Stimulated activated CD4-positive, alpha-beta T cell treated with anti-CD3 and anti-CD28 coated beads, Interleukin-12 subunit alpha, Interleukin-12 subunit beta, amount 100 ng/mL, for 24 hours (primary cell): ENCODE results near the gene CFAP141.
"Not testable (repeated sequence)": the region's sequence is repeated elsewhere in the genome, so short reads cannot be mapped to it uniquely, and the experiment has no call there.

Experiments
- DNase-seq, 2 experiments: peaks; one replicate each; pipeline ENCODE4 v3.0.0-alpha.2; 2020; ENCODE audit warnings: low read depth in 2 of 2

The CFAP141 gene

GRCh38 chr1:154206196-154206595, at the start of gene CFAP141:
TSS of gene CFAP141 (minus strand) at chr1:154206333. CDS start at chr1:154206307, 26 bp downstream.
- no peak for DNase-seq

GRCh38 chr1:154253671-154254070, 47.5 kb upstream of the CFAP141 start:
- no peak for DNase-seq

GRCh38 chr1:154241703-154242351, 35.7 kb upstream of the CFAP141 start:
- DNase-seq = no peak

GRCh38 chr1:154240294-154240833, 34.2 kb upstream of the CFAP141 start:
- DNase-seq = no peak

GRCh38 chr1:154239491-154239890, 33.4 kb upstream of the CFAP141 start:
- no peak for DNase-seq

- no peak for DNase-seq
Measured at GRCh38 chr1:154237880-154238506, 31.9 kb upstream of the CFAP141 start.

GRCh38 chr1:154237435-154237834, 31.3 kb upstream of the CFAP141 start:
- no peak for DNase-seq

GRCh38 chr1:154236855-154237254, 30.7 kb upstream of the CFAP141 start:
- no peak for DNase-seq

- DNase-seq = not testable (repeated sequence)
Measured at GRCh38 chr1:154233127-154233526, 27.0 kb upstream of the CFAP141 start.

- not testable (repeated sequence) for DNase-seq
Measured at GRCh38 chr1:154231112-154231511, 25.0 kb upstream of the CFAP141 start.

- no peak for DNase-seq
Measured at GRCh38 chr1:154225370-154225769, 19.2 kb upstream of the CFAP141 start.

- DNase-seq = no peak
Measured at GRCh38 chr1:154223621-154224020, 17.5 kb upstream of the CFAP141 start.

- DNase-seq = no peak
Measured at GRCh38 chr1:154222918-154223317, 16.8 kb upstream of the CFAP141 start.

GRCh38 chr1:154222518-154222917, 16.4 kb upstream of the CFAP141 start:
- no peak for DNase-seq

- peak; percentile 43 to 51 for DNase-seq
Measured at GRCh38 chr1:154221278-154222001, 15.3 kb upstream of the CFAP141 start.

GRCh38 chr1:154220970-154221277, 14.8 kb upstream of the CFAP141 start:
- DNase-seq = no peak

- peak; percentile 98 for DNase-seq
Measured at GRCh38 chr1:154220071-154220969, 14.2 kb upstream of the CFAP141 start, which contains the start of gene UBAP2L. TSS of gene UBAP2L (plus strand) at chr1:154220955. CDS start at chr1:154225124, 4,169 bp downstream.

- DNase-seq = no peak
Measured at GRCh38 chr1:154219541-154219940, 13.4 kb upstream of the CFAP141 start.

GRCh38 chr1:154218545-154218944, 12.4 kb upstream of the CFAP141 start:
- DNase-seq = no peak

GRCh38 chr1:154213274-154213673, 7.1 kb upstream of the CFAP141 start:
- DNase-seq = no peak

- DNase-seq = no peak
Measured at GRCh38 chr1:154212083-154212482, 6.0 kb upstream of the CFAP141 start.
